NCI-H1105 treated with DMSO at 0.1 percent for 48 hours (cell line): ENCODE measurements around the gene LTB4R2.

ENCODE experiments used
- DNase-seq: peaks from one replicate; lab custom pipeline; 2025; lab: John Stamatoyannopoulos, UW

The LTB4R2 gene

DNA sequence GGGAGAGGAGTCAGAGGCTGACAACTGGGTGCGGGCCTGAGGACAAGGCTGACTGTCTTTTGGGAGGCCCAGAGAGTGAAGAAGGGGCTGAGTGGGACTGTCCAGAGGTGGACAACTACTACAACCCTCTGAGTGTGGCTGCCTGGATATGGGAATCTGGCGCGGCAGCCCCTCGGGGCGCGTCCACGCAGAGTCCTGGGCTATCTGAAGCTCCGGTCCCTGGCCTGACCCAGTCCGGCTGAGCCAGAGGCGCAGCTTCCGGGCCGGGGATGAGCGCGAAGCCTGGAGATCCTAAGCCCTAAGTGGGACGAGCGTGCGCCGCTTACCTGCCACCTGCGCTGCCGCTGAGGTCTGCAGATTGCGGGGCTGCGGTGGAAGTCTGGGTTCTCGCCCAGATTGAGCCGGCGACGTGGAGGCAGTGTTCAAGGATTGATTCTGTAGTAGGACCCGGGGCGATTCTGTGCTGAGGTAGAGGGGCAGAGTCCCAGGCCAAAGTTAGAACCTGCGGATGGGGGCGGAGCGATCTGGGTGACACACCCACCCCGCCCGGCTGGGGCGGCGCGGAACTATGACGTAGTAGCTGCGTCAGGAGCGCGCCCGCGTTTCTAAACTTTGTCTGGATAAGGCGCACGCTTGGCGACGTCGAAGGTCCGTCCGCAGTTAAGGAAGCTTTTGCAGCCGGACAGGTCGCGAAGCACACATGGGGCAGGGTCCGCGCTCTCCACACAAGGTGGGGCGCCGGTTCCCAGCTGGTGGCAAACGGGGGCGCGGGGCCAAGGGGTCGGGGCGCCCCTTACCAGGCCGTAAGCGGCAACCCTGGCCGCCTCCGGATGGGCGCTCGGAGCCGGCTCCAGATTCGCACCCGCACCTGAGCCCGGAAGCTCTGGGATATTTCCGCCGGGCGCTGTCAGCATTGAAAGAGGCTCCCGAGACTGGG lies 10.4 kb upstream of the LTB4R2 start, which contains the start of the genes DHRS1 and NOP9:
Gene DHRS1, minus strand, starts transcription at position 526 of the 937 bp plus-strand sequence. CDS start 674 bp downstream, outside the sequence.
Gene NOP9, plus strand, starts transcription at position 596 of the 937 bp plus-strand sequence. Its CDS starts 105 bp downstream, at position 701.
- DNase-seq: peak; percentile 75

- DNase-seq: no peak
Observed at GRCh38 chr14:24300326-24300980, 9.5 kb upstream of the LTB4R2 start.

- DNase-seq: no peak
Observed at GRCh38 chr14:24304019-24304387, 5.9 kb upstream of the LTB4R2 start.

GRCh38 chr14:24307156-24307574 lies 2.8 kb upstream of the LTB4R2 start:
- DNase-seq: no peak

DNA sequence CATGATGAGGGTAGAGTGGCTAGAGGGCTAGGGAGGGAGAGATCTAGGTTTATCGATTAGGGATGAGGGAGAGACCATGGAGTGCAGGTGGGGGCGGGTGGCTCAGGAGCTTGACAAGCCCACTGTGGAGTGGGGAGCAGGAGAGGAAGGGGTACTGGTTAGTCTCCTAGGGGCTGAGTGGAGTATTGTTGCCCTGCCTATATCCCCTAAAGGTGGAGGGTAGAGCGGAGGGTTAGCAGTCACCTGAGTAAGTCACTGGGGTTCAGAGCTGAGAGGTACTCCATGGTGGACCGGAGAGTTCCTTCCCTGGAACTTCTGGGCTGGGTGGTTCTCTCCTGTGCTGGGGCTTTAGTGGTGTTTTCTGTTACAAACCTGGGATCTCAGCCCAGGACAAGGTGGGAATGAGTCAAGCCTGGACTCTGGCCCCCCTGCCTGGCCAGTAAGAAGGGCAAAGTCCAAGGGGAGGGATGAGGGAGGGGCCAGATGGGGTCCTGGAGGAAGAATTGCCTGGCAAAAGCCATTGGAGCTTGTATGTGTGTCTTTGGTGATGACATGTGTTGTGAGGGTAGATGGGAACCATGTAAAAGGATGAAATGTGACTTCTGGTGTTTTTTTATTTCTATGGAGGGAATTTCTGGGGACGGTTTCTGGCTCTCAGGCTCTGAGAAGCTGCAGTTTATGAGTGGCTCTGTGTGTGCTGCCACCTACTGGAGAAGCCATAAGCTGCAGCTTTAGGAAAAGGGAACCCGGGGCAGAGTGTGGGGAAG lies 2.2 kb upstream of the LTB4R2 start, which contains the start of gene CIDEB:
Gene CIDEB, minus strand, starts transcription at position 403 of the 767 bp plus-strand sequence. Its CDS starts 119 bp downstream, at position 284.
- peak; percentile 38 for DNase-seq

GRCh38 chr14:24308342-24309124 lies 1.4 kb upstream of the LTB4R2 start:
- DNase-seq: no peak

DNA sequence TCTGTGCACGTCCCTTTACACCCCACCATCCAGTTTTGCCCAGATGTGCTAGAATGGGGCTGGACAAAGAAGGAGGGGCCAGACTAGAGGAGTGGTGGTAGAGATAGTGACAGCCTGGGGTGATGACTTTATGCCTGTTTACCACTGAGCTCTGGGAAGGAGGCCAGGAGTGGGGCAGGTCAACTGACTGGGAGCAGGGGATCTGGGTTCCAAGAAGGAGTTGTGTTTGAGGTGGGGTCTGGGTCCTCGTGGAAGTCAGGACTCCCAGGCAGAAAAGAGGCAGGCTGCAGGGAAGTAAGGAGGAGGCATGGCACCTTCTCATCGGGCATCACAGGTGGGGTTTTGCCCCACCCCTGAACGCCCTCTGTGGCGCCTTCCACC lies 315 bp downstream of the LTB4R2 start:
- DNase-seq: no peak

DNA sequence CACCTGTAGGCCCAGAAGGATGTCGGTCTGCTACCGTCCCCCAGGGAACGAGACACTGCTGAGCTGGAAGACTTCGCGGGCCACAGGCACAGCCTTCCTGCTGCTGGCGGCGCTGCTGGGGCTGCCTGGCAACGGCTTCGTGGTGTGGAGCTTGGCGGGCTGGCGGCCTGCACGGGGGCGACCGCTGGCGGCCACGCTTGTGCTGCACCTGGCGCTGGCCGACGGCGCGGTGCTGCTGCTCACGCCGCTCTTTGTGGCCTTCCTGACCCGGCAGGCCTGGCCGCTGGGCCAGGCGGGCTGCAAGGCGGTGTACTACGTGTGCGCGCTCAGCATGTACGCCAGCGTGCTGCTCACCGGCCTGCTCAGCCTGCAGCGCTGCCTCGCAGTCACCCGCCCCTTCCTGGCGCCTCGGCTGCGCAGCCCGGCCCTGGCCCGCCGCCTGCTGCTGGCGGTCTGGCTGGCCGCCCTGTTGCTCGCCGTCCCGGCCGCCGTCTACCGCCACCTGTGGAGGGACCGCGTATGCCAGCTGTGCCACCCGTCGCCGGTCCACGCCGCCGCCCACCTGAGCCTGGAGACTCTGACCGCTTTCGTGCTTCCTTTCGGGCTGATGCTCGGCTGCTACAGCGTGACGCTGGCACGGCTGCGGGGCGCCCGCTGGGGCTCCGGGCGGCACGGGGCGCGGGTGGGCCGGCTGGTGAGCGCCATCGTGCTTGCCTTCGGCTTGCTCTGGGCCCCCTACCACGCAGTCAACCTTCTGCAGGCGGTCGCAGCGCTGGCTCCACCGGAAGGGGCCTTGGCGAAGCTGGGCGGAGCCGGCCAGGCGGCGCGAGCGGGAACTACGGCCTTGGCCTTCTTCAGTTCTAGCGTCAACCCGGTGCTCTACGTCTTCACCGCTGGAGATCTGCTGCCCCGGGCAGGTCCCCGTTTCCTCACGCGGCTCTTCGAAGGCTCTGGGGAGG lies 985 bp downstream of the LTB4R2 start, which contains the start of gene LTB4R:
Gene LTB4R, plus strand, starts transcription at position 857 of the 959 bp plus-strand sequence. CDS start 4,150 bp downstream, outside the sequence.
- no peak for DNase-seq

DNA sequence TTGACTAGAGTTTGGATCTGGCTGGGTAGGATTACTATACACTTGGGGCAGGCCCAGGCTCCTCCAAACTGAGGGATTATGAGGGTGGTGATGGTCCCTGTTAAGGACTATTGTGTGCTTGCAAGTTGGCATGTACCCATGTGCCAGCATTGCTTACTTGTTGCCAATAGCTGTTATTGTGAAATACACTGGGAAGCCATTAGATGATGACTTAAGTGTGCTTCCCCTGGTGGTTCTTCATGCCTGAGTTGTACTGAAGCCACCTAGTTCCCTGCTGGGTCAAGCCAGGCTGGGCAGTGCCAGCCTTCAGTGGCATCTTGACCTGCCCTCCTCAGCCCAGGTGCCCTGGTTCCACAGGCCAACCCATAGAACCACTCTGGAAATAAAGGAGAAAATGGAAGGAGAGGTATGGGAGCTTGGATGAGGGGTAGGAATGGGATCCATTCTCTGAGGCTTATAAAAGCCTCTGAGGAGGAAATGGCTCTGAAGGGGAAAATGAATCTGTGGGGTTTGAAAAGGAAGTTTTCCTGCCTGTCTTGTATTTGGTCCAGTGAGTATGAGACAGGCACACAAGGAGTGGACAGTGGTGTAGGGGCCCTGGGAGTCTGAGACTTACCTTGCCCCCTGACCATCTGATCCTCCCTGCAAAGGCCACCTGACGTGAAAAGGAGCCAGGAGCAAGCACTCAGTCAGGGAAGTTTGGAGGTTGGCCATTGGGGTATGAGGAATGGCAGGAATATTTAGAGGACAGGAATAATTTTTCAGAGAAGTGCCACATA lies 2.1 kb downstream of the LTB4R2 start:
- no peak for DNase-seq

- DNase-seq: no peak
Observed at GRCh38 chr14:24312736-24313507, 3.0 kb downstream of the LTB4R2 start.

DNA sequence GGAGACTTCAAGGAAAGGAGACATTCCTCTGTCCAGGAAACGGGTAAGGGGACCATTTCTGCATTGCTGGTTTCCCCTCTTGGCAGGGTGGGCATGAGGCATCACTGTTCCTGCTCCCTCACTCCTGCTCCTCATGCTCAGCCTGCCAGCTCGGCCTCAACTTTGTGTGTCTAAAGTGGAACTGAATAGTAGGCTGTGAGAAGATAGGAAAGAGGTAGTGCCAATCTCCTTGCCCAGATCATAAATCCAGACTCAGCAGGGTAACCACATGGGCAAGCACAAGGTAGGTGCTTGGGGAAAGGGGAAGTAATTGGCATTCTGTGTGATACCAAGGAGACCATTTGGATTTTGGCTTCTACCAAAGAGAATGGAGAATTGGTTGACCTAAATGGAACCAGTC lies 4.0 kb downstream of the LTB4R2 start:
- no peak for DNase-seq

DNA sequence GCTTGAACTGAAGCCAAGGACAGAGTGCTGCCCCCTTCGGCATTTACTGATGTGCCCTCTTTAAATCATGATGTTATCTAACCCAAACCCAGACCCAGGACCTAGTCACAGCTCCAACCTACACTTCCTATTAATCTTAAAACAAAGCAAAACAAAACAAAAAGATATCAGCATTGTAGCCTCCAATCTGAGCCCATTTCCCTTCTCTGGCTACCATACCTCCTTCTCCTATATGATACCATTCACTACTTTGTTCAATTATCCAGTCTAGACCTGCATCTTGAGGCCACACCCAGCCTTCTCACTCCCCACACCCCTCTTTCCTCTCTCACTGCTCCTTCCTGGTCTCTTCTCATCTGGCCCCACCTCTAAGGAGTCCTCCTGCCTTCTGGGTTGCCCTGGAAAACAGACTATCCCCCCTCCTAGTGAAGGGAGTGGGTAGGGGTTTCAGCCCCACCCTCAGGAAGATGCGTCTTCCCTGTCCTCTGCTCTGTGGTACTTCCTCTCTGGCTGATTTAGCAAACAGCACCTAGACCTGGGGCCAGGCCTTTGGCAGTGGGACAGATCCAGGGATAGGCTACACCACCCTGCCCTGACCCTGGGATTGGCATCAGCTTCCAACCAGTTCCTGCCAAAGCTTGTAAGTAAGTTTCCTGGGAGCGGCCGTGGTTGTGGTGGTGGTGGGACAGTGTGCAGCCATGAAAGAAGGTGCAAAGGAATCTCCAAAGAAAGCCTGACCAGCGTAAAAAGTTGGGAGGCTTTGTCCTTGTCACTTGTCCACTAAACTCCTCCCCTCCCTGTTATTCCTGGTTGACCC lies 4.6 kb downstream of the LTB4R2 start:
- no peak for DNase-seq

DNA sequence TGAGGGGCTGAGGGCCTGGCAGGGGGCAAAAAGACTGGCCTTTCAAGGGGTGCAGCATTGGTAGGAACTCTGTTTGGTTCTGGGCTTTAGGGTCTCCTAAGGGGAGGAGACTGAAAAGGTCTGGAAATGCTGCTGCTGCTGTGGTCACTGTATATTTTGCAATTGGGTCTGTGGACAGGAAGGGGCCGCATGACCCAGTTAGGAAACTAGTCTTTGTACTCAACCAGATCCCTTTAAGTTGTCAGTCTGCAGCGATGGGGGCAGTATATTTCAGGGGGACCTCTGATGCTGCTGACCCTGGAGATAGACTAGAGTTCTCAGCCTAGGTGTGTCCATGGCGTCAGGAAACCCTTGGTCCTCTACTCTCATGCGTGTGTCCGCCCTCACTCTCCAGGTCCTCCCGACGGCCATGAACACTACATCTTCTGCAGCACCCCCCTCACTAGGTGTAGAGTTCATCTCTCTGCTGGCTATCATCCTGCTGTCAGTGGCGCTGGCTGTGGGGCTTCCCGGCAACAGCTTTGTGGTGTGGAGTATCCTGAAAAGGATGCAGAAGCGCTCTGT lies 5.4 kb downstream of the LTB4R2 start:
- no peak for DNase-seq

DNA sequence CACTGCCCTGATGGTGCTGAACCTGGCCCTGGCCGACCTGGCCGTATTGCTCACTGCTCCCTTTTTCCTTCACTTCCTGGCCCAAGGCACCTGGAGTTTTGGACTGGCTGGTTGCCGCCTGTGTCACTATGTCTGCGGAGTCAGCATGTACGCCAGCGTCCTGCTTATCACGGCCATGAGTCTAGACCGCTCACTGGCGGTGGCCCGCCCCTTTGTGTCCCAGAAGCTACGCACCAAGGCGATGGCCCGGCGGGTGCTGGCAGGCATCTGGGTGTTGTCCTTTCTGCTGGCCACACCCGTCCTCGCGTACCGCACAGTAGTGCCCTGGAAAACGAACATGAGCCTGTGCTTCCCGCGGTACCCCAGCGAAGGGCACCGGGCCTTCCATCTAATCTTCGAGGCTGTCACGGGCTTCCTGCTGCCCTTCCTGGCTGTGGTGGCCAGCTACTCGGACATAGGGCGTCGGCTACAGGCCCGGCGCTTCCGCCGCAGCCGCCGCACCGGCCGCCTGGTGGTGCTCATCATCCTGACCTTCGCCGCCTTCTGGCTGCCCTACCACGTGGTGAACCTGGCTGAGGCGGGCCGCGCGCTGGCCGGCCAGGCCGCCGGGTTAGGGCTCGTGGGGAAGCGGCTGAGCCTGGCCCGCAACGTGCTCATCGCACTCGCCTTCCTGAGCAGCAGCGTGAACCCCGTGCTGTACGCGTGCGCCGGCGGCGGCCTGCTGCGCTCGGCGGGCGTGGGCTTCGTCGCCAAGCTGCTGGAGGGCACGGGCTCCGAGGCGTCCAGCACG lies 6.1 kb downstream of the LTB4R2 start:
- DNase-seq: peak; percentile 47

- DNase-seq: peak; percentile 33
Observed at GRCh38 chr14:24316597-24316950, 6.6 kb downstream of the LTB4R2 start.

DNA sequence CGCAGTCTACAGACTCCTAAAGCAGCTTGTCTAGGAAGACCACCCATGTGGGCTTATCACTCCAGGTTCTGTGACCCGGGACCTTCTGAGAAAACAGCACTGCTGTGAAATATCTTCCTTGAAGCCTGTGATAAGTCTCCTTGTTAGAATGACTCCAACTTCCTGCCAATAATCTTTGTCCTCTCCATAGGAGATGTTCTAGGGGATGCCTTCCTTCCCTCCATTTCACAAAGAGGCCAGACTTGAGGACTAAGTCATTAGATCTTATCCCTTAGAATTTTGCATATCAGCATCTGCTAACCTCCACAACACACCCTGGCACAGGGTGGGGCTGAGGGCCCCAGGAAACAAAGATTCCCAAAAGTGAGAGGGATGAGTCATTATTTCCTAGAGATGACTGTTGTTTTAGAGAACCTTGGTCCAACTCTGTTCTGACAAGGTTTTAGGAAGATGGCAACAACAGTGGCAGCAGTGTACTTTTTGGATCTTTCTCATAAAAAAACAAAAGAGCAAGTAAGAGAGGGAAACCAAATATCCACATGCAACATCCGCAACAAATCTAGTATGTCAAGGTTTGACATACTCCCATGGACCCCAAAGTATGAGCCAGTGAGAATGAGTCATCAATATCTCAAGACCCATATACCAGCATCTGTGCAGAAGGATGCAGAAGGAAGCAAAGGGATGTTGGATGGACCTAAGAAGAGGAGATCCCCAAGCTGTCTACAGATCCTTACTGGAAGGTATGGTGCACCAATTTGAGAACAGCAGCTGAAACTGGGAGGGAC lies 7.4 kb downstream of the LTB4R2 start:
- DNase-seq: no peak
